Keratinocyte (primary cell): ENCODE data around the gene NME3.

Experiments used
- EZH2 ChIP-seq: IDR thresholded peaks from one replicate; pipeline ENCODE4 v1.6.1; 2012; ENCODE audit warnings: inconsistent platforms, mild to moderate bottlenecking, low read length, moderate library complexity
- TF ChIP-seq, protein P1 (sequence below), 3 experiments: IDR thresholded peaks in 1 of 3; conservative IDR thresholded peaks in 1 of 3; optimal IDR thresholded peaks in 1 of 3; 2 replicates in 2 of 3; 3 replicates in 1 of 3; pipeline versions ENCODE3 to v1.5.1; 2011; ENCODE audit warnings: low read length in 3 of 3, mild to moderate bottlenecking in 3 of 3, moderate library complexity in 2 of 3, control low read depth in 1 of 3, inconsistent platforms in 1 of 3; ENCODE audit not compliant: insufficient read depth in 2 of 3; ENCODE audit errors: extremely low read depth in 1 of 3

DNA sequence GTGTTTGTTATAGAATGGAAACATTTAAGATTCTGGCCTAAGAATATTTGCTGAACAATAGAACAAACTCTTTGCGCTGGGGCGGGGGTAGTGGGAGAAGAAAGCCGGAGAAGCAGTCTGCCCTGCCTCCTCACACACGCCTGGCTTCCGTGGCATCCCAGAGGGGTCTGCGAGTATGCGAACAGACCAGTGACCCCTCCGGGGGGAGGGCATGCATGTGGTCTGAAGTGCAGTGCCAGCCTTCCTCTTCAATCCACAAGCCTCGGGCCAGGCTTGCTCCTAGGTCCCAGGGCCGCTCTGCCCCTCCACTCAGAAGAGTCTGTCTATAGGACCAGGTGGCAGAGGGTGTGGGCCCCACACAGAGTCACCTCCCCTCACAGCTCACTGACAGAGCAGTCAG, 36.3 kb upstream of the NME3 start:
- TF ChIP-seq EZH2, result no peak
- TF ChIP-seq, protein P1, sequence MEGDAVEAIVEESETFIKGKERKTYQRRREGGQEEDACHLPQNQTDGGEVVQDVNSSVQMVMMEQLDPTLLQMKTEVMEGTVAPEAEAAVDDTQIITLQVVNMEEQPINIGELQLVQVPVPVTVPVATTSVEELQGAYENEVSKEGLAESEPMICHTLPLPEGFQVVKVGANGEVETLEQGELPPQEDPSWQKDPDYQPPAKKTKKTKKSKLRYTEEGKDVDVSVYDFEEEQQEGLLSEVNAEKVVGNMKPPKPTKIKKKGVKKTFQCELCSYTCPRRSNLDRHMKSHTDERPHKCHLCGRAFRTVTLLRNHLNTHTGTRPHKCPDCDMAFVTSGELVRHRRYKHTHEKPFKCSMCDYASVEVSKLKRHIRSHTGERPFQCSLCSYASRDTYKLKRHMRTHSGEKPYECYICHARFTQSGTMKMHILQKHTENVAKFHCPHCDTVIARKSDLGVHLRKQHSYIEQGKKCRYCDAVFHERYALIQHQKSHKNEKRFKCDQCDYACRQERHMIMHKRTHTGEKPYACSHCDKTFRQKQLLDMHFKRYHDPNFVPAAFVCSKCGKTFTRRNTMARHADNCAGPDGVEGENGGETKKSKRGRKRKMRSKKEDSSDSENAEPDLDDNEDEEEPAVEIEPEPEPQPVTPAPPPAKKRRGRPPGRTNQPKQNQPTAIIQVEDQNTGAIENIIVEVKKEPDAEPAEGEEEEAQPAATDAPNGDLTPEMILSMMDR (optimal IDR thresholded peaks at IDR 0.05 in 1 of 3, IDR thresholded peaks at IDR 0.05 in 1 of 3, conservative IDR thresholded peaks at IDR 0.05 in 1 of 3; ENCODE audit: extremely low read depth in 1 of 3, insufficient read depth in 2 of 3, low read length in 3 of 3), result no peak
